ENCODE results near the gene MACROD2.
"Not testable (repeated sequence)": the region's sequence is repeated elsewhere in the genome, so short reads cannot be mapped to it uniquely, and the experiment has no call there.

Gene MACROD2

GRCh38 chr20:14193443-14193842, 198.1 kb downstream of the MACROD2 start:
- no peaks in the 10 kb centered on the region for H3K4me1 Mint-ChIP-seq (ENCODE audit: low read depth)
- H3K27me3 Mint-ChIP-seq = no peaks in the 10 kb centered on the region
- no peak overlapping the region for H3K4me3 Mint-ChIP-seq
- H3K9me3 Mint-ChIP-seq (ENCODE audit: low read depth) = no peaks in the 10 kb centered on the region
- no peaks in the 10 kb centered on the region for H3K36me3 Mint-ChIP-seq
- H3K27ac Mint-ChIP-seq = no peak overlapping the region

DNA sequence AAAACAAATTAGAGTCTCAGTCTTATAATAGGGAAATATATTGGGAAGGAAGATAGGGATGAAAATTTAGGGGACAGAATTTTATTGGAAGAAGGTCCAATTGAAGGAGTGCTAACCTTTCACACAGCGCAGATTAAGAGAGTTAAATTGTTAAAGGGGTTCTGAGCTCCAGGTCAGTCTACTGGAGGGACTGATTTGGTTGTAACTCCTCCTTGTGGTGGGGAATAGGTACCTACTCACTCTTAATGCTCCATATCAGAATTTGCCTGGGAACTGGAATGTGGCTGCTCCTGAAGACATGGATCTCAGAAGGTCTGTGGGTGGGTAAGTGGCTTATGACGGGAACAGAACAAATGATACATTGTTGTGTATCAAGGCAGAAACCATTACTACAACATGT, 198.6 kb downstream of the MACROD2 start:
- Mint-ChIP-seq H3K27ac (no peak overlapping the region), H3K9me3 (ENCODE audit: low read depth) (peaks cover 4% of the 10 kb centered on the region), H3K4me3 (no peak overlapping the region), H3K36me3 (no peaks in the 10 kb centered on the region), H3K27me3 (no peaks in the 10 kb centered on the region), H3K4me1 (ENCODE audit: low read depth) (no peaks in the 10 kb centered on the region)

DNA sequence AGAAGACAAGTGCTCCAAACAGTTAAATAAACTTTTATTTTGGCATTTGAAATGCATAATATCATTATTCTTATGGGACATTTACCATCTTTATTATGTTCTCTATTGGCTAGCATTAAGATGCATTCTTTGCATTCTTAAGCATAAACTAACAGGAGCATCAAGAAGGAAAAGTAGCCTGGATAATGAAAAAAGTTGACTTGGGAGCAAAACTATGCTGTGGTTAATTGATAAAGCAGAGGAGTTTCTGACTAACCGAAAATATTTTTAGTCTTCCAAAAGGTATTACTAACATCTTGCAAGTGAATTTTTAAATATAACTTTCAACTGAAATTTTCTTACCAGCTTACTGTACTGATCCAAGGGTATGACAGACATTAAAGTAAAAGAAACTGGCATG, 201.8 kb downstream of the MACROD2 start:
- Mint-ChIP-seq H3K27ac (no peak overlapping the region), H3K27me3 (no peaks in the 10 kb centered on the region), H3K4me1 (ENCODE audit: low read depth) (no peaks in the 10 kb centered on the region), H3K4me3 (no peak overlapping the region), H3K9me3 (ENCODE audit: low read depth) (peaks cover 6% of the 10 kb centered on the region), H3K36me3 (no peaks in the 10 kb centered on the region)

- no peaks in the 10 kb centered on the region for H3K27me3 Mint-ChIP-seq
- H3K4me1 Mint-ChIP-seq (ENCODE audit: low read depth) = no peaks in the 10 kb centered on the region
- H3K4me3 Mint-ChIP-seq = no peak overlapping the region
- no peak overlapping the region for H3K27ac Mint-ChIP-seq
- H3K36me3 Mint-ChIP-seq = no peaks in the 10 kb centered on the region
- peaks cover 9% of the 10 kb centered on the region for H3K9me3 Mint-ChIP-seq (ENCODE audit: low read depth)
These were observed 203.1 kb downstream of the MACROD2 start for GRCh38 chr20:14198416-14198815.

GRCh38 chr20:14199111-14199510, 203.8 kb downstream of the MACROD2 start:
- Mint-ChIP-seq H3K4me1 (ENCODE audit: low read depth) (no peaks in the 10 kb centered on the region), H3K27ac (no peak overlapping the region), H3K4me3 (no peak overlapping the region), H3K36me3 (no peaks in the 10 kb centered on the region), H3K27me3 (no peaks in the 10 kb centered on the region), H3K9me3 (ENCODE audit: low read depth) (peaks cover 9% of the 10 kb centered on the region)

DNA sequence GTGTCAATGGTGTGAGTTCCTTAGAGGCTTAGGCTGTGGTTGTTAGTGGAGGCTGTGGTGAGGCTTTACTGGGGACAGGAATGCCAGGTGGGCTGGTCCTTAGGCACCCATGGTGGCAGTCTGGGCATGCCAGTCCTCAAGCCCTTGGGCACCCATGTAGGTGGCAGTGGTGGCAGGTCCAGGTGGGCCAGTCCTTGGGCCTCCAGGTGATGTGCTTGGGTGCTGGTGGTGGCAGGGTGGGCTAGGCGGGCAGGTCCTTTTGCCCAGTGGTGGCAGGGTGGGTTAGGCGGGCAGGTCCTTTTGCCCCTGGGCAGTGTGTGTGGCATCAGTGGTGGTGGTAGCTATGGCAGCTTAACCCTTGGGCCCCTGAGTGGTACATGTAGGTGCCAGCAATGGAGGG, 208.3 kb downstream of the MACROD2 start:
- no peaks in the 10 kb centered on the region for H3K4me1 Mint-ChIP-seq (ENCODE audit: low read depth)
- H3K4me3 Mint-ChIP-seq = no peak overlapping the region
- H3K27ac Mint-ChIP-seq = no peak overlapping the region
- no peaks in the 10 kb centered on the region for H3K36me3 Mint-ChIP-seq
- peaks cover 8% of the 10 kb centered on the region for H3K9me3 Mint-ChIP-seq (ENCODE audit: low read depth)
- no peaks in the 10 kb centered on the region for H3K27me3 Mint-ChIP-seq

DNA sequence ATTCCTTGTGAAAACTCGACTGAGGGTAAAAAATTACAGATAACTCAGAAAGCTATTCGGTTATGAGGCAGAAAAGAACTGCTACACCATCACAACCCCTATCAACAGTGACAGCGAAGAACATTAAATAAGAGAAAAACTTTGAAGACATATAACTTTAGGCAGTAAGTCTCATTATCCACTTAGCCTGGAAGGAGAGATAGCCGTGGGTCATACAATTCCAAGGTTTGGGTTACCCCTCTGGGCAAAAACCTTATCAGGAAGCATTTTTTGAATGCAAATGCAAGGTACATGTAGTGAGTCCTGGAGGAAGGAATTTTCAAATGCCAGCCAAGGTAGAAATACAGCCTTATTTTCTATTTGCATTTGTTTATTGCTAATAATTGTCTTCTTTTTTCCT, 212.3 kb downstream of the MACROD2 start:
- no peaks in the 10 kb centered on the region for H3K4me1 Mint-ChIP-seq (ENCODE audit: low read depth)
- H3K9me3 Mint-ChIP-seq (ENCODE audit: low read depth) = peaks cover 3% of the 10 kb centered on the region
- no peak overlapping the region for H3K27ac Mint-ChIP-seq
- H3K27me3 Mint-ChIP-seq = no peaks in the 10 kb centered on the region
- no peaks in the 10 kb centered on the region for H3K36me3 Mint-ChIP-seq
- H3K4me3 Mint-ChIP-seq = no peak overlapping the region

GRCh38 chr20:14208956-14209355, 213.6 kb downstream of the MACROD2 start:
- no peaks in the 10 kb centered on the region for H3K36me3 Mint-ChIP-seq
- no peaks in the 10 kb centered on the region for H3K4me1 Mint-ChIP-seq (ENCODE audit: low read depth)
- H3K4me3 Mint-ChIP-seq = no peak overlapping the region
- no peak overlapping the region for H3K27ac Mint-ChIP-seq
- H3K27me3 Mint-ChIP-seq = no peaks in the 10 kb centered on the region
- no peaks in the 10 kb centered on the region for H3K9me3 Mint-ChIP-seq (ENCODE audit: low read depth)

DNA sequence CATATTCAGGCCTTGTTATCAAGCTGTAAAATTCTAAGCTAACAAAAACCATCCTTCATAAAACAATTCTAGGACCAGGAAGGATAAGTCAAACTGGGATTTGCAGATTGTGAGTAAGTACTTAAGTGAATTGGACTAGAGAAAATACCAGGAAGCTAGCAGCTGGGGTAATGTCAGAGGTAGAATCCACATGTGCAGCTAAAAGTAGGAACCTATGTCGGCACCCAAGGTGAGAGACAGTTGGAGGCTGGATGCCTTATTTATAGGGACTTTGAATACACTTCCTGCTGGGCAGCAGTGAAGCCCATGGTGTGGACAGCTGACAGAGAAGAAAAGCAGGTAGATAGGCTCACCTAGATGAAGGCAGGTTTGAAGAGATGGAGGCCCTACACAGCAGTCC, 214.8 kb downstream of the MACROD2 start:
- H3K4me1 Mint-ChIP-seq (ENCODE audit: low read depth) = no peaks in the 10 kb centered on the region
- H3K27ac Mint-ChIP-seq = no peak overlapping the region
- H3K36me3 Mint-ChIP-seq = no peaks in the 10 kb centered on the region
- H3K4me3 Mint-ChIP-seq = no peak overlapping the region
- H3K9me3 Mint-ChIP-seq (ENCODE audit: low read depth) = no peaks in the 10 kb centered on the region
- H3K27me3 Mint-ChIP-seq = no peaks in the 10 kb centered on the region

GRCh38 chr20:14214046-14214445, 218.7 kb downstream of the MACROD2 start:
- Mint-ChIP-seq H3K4me3 (no peak overlapping the region), H3K4me1 (ENCODE audit: low read depth) (no peaks in the 10 kb centered on the region), H3K9me3 (ENCODE audit: low read depth) (peaks cover 10% of the 10 kb centered on the region), H3K27me3 (no peaks in the 10 kb centered on the region), H3K36me3 (no peaks in the 10 kb centered on the region), H3K27ac (no peak overlapping the region)

- not testable (repeated sequence) for H3K4me1 Mint-ChIP-seq (ENCODE audit: low read depth); H3K27ac Mint-ChIP-seq; H3K9me3 Mint-ChIP-seq (ENCODE audit: low read depth); H3K36me3 Mint-ChIP-seq; H3K4me3 Mint-ChIP-seq; H3K27me3 Mint-ChIP-seq
These were observed 220.6 kb downstream of the MACROD2 start for GRCh38 chr20:14215880-14216279.

GRCh38 chr20:14219801-14220461, 224.6 kb downstream of the MACROD2 start:
- no peak overlapping the region for H3K27ac Mint-ChIP-seq
- H3K9me3 Mint-ChIP-seq (ENCODE audit: low read depth) = peaks cover 10% of the 10 kb centered on the region
- H3K4me1 Mint-ChIP-seq (ENCODE audit: low read depth) = no peaks in the 10 kb centered on the region
- no peak overlapping the region for H3K4me3 Mint-ChIP-seq
- H3K27me3 Mint-ChIP-seq = no peaks in the 10 kb centered on the region
- H3K36me3 Mint-ChIP-seq = no peaks in the 10 kb centered on the region

- H3K9me3 Mint-ChIP-seq (ENCODE audit: low read depth) = peaks cover 10% of the 10 kb centered on the region
- H3K4me3 Mint-ChIP-seq = no peak overlapping the region
- H3K4me1 Mint-ChIP-seq (ENCODE audit: low read depth) = no peaks in the 10 kb centered on the region
- no peaks in the 10 kb centered on the region for H3K36me3 Mint-ChIP-seq
- H3K27ac Mint-ChIP-seq = no peak overlapping the region
- no peaks in the 10 kb centered on the region for H3K27me3 Mint-ChIP-seq
These were observed 225.7 kb downstream of the MACROD2 start for GRCh38 chr20:14220986-14221385.

DNA sequence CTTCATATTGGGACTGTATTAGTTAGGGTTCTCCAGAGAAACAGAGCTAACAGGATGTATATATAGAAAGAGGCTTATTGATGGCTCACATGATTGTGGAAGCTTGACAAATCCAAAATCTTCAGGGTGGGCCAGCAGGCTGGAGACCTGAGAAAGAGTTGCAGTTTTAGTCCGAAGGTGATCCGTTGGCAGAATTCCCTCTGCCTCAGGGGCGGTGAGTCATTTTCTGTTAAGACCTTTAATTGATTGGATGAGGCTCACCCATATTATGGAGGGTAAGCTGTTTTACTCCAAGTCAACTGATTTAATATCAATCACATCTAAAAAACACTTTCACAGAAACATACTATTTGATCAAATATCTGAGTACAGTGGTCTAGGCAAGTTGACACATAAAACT, 228.5 kb downstream of the MACROD2 start:
- H3K36me3 Mint-ChIP-seq = no peaks in the 10 kb centered on the region
- no peak overlapping the region for H3K4me3 Mint-ChIP-seq
- no peaks in the 10 kb centered on the region for H3K4me1 Mint-ChIP-seq (ENCODE audit: low read depth)
- no peak overlapping the region for H3K27ac Mint-ChIP-seq
- no peaks in the 10 kb centered on the region for H3K27me3 Mint-ChIP-seq
- no peaks in the 10 kb centered on the region for H3K9me3 Mint-ChIP-seq (ENCODE audit: low read depth)

- H3K4me3 Mint-ChIP-seq; H3K36me3 Mint-ChIP-seq; H3K27ac Mint-ChIP-seq; H3K9me3 Mint-ChIP-seq (ENCODE audit: low read depth); H3K27me3 Mint-ChIP-seq; H3K4me1 Mint-ChIP-seq (ENCODE audit: low read depth): not testable (repeated sequence)
These were observed 231.0 kb downstream of the MACROD2 start for GRCh38 chr20:14226051-14227049.
